NT2/D1 (cell line): Measurements from ENCODE around the gene AKAP13.

ENCODE experiments used
- SUZ12 ChIP-seq: IDR thresholded peaks from 2 replicates; pipeline ENCODE4 v1.6.1; 2011; ENCODE audit not compliant: insufficient read length, insufficient read depth; ENCODE audit errors: extremely low read depth
- YY1 ChIP-seq: IDR thresholded peaks from 2 replicates; pipeline ENCODE4 v1.6.1; 2011; ENCODE audit not compliant: insufficient read length, insufficient read depth
- ZNF274 ChIP-seq: IDR thresholded peaks from 2 replicates; pipeline ENCODE4 v1.6.1; 2011; ENCODE audit warnings: mild to moderate bottlenecking, low read depth, low read length

DNA sequence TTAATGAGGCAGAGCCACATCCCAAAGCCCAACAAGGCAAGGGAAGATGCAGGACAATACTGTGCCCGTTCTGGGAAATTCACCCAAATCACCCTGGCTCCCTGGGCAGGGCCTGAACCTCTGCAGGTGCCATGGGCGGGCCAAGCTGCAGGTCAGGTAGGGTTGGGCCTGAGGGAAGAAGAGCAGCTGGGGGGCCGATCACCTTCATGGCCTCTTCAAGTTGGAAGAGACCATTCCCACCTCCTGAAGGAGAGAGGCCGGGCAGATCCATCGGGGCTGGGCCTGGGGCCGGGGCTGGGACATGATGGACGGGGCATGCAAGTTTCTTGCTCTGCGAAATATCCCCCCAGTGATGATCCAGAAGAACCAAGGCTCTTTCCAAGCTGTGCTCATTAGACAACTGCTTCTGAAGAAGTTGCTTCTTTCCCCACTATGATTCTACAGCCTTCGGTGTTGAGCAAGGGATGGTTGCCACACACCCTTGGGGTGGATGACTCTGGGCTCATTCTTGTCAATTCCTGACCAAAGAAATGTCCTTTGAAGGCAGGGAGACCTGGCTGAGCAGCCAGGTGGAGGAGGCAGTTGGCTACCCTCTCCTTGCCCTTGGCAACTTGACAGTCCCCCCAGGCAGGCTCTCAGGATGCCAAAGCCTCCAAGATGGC is 376.1 kb downstream of the AKAP13 start:
- TF ChIP-seq ZNF274 (no peak), YY1 (no peak), SUZ12 (no peak)
